GOT3 (cell line): Measurements from ENCODE around the gene PROSER2.
"Not testable (repeated sequence)": the region's sequence is repeated elsewhere in the genome, so short reads cannot be mapped to it uniquely, and the experiment has no call there.

ENCODE experiments used
- DNase-seq: peaks from one replicate; lab custom pipeline; 2025; ENCODE audit warnings: mixed read lengths; lab: John Stamatoyannopoulos, UW

Gene PROSER2

DNA sequence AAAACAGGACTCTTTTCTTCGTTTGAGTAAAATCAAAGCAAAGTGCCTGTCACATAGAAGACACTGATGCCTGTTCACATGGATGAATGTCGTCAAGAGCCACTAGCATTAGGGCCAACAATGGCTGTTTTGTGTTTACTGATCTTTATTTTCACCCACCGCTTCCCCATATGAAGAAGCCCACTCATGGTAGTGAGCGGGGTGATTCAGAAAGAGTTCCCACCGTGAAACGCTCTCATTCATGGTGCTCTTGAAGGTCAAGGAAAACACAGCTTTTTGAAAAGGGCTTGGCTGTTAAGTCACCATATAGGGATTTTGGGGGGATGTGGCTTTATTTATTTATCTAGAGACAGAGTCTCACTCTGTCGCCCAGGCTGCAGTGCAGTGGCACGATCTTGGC lies 12.5 kb downstream of the PROSER2 start:
- no peak for DNase-seq

DNA sequence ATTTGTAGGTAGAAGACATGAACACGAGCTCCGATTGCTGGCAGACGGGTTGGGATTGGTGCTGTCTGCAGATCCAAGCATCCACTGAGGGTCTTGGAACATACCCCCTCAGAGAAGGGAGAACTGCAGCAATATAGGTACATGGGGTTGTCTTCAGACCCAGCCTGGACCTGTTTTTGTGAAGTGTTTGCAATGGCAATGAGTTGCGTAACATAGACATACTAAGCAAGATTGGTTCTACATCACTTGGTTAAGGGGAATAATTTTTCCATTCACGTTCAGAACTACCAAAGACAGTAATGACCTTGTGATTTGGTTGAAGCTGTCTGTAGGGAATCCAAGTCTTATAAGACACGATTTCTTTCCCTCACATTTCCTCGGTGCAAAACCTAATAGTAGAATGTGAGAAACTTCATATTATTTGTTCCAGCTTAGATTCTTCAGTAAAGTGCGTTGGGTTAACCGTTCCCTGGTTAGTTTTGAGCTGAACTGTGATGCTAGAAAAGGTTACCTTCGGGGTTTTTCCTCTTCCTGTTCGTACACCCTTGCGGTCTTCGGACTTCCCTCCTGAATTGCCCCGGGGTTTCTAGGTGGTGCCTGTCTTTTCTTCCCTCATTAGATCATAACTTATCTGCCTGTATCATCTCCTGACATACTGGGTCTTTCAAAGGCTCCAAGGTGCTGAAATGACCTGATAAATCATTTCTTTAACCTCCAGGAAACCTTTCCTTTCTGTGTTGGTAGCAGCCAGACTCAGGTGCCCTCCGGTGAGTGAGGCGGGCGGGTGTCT lies 14.4 kb downstream of the PROSER2 start:
- no peak for DNase-seq

DNA sequence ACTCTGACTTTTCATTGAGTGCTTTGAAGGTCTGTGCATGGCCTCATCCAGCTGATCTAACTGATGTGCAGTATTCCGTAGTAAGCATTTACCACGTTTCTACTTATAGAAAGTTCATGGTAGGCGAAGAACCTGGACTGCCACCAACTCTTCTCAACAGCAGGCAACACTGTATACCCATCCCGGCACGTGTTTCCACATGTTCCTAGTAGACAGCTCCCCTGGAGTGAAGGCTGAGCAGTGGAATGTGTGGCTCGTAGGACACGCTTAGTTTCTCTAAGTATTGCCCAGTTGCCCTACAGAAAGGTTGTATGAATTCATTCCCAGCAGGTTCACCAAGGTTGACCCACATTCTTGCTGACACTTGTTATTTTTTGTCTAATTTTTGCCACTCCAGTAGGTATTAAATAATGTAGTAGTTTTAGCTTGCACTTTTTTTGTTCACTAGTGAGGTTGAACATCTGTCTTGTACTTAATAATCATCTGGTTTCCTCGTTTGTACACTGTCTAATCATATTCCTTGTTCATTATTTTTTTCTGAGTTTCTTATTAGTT lies 15.2 kb downstream of the PROSER2 start:
- no peak for DNase-seq

DNA sequence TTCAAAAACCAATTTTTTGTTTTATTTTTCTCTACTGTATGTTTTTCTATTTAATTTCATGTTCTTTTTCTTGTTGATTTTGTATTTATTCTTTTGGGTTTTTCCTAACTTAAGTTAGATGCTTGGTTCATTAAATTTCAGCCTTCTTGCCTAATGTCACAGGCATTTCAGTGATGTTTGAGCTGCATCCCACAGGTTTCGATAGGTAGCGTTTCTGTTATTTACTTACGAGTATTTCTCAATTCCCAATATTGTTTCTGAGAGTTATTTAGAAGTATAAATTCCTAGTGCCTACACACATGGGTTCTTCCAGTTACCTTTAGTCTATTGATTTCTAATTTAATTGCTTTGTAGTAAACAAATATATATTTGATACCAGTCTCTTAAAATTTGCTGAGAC lies 18.2 kb downstream of the PROSER2 start:
- no peak for DNase-seq

DNA sequence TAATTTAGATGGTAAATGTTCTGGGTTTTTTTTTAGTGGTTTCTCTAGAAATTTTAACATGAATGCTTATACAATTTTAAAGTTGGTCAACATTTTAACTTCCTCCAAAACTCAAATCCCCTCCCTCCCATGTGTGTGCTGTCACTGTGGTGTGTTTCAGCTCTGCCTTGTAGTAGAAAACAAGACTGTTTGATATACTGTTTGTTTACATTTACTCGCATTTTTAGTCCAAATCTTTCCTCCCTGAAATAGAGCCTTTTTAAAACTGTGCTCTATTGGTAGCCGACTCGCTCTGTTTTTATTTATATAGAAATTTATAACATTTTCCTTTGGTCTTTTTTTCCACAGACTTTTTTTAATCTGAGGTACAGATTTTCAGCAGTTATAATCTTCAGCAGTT lies 19.3 kb downstream of the PROSER2 start:
- DNase-seq, result no peak

DNA sequence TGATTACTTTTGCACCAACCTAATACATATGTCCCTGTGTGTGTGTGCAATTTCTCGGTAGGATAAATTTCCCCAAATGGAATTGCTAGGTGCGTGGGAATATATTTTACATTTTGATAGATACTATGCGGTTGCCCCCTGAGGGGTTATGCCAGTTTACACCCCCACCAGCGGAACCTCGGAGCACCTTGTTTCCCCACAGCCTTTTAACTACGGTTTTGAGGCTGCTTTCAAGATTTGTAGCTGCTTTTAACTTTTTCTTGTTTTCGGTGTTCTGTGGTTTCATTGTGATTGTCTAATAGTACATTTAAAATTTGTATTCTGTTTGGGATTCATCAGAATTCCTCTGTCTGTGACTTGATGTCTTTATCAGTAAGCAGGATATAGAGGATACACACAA lies 22.0 kb downstream of the PROSER2 start:
- DNase-seq, result no peak

DNA sequence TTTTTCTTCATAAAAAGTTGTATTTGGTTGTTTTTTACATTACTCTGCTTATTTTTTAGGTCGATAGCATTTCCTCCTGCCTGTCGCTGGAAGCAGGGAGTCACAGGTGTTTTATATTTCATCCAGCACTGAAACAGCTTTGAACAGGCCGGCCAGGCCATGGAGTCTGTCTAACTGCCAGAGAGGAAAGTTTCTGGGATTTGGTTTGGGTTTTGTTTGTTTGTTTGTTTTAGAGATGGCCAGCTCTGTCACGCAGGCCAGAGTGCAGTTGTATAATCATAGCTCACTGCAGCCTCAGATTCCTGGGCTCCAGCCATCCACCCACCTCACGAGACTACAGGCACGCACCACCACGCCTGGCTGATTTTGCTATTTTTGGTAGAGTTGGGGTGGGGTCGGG lies 23.4 kb downstream of the PROSER2 start:
- DNase-seq, result no peak

DNA sequence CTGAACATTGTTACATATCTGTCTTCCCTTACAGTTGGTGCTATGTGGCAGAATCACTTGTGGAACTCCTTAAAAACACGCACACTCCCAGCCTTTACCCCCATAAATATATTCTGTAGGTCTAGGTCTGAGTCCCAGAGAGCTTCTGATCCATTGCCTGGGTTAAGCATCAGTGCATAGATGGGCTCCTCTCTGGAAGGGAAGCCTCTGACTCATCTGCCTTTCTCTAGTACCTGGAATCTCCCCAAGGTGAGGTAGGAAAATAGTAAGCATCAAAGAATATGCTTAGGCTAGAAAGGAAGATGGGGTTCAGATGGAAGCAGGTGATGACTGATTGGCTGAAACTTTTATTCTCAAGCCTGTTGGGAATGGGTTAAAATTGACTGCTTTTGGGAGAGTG lies 26.1 kb downstream of the PROSER2 start:
- DNase-seq, result no peak

DNA sequence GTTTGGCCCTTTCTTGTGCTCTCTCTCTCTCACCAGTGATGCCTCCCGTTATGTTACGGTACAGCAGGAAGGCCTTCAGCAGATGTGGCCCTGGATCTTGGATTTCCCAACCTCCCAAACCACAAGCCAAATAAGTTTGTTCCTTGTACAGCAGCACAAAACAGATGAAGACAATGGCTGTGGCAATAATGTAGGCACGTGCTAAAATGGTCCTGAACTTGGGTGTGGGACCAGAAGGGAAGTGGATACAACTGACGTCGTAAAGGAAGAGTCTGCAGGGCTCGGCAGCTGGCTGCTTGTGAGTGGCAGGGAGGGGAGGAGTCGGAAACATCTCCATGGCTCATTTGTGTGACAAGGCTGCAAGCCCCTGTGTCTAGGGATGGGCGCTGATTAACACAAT lies 26.8 kb downstream of the PROSER2 start:
- DNase-seq, result no peak

DNA sequence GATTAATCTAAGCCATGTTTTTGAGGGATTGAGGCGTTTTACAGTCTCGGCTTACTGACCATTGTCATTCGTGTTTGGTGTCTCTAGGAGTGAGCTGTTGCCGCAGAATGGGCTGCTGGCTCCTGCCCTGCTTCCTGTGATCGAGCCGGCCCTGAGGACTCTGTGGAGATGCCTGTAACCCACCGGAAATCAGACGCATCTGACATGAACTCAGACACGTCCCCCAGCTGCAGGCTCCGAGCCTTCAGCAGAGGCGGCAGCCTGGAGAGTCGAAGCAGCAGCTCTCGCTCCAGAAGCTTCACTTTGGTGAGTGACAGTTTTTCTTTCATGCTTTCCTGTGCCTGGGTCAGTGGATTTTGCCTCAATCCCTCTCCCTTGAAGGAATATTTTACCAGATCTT lies 28.8 kb downstream of the PROSER2 start:
- no peak for DNase-seq

DNA sequence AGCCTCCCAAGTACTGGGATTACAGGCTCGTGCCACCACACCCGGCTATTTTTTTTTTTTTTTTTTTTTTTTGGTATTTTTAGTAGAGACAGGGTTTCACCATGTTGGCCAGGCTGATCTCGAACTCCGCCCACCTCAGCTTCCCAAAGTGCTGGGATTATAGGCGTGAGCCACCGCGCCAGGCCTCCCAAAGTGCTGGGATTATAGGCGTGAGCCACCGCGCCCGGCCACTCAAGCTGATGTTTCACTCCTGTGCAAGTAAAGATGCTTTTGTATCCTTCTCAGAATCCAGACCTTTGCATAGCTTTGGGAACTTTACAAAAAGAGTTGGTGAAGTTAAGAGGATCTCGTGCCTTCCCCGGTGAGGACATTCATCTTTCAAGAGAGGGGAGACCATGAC lies 29.5 kb downstream of the PROSER2 start:
- DNase-seq, result not testable (repeated sequence)

DNA sequence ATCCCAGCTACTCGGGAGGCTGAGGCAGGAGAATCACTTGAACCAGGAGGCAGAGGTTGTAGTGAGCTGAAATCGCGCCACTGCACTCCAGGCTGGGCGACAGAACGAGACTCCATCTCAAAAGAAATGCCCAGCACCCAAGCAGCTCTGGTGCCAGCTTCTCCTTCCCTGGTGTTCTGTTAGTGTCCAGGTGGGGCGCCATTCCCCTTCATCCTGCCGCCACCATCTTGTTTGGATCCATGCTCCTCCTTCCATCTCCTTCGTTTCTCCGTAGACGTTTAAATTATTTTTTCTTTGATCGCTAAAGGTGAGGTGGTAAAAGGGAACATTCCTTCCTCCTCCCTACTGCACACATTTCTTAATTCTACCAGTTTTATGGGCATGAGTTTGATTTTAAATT lies 30.3 kb downstream of the PROSER2 start:
- no peak for DNase-seq

DNA sequence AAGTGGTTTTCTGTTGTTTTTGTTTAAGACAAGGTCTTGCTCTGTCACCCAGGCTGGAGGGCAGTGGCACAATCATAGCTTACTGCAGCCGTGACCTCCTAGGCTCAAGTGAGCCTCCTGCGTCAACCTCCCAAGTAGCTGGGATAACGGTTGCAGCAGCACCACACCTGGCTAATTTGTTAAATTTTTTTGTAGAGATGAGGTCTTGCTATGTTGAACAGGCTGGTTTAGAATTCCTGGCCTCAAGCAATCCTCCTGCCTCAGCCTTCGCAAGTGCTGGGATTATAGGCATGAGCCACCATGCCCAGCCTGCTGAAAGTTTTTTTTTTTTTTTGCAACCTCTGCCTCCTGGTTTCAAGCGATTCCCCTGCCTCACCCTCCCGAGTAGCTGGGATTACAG lies 31.1 kb downstream of the PROSER2 start:
- DNase-seq, result no peak

DNA sequence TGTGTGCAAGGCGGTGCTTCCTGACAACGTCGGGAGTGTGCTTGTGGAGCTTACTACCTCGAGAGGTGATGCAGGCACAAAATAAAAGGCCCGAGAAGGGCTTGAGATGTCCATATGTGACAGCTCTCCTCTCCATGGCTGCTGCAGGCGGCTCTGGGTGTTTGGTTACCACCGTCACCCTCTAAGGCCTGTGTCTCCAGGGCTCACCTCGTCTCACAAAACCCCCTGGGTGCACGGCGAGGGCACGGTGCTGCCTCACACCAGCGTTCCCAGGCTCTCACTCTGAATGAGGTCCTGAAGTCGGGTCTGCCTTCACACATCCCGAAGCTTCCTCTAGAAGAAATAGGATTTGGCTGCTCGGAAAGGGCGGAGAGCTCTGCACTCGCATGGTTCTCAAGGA lies 32.9 kb downstream of the PROSER2 start:
- no peak for DNase-seq

DNA sequence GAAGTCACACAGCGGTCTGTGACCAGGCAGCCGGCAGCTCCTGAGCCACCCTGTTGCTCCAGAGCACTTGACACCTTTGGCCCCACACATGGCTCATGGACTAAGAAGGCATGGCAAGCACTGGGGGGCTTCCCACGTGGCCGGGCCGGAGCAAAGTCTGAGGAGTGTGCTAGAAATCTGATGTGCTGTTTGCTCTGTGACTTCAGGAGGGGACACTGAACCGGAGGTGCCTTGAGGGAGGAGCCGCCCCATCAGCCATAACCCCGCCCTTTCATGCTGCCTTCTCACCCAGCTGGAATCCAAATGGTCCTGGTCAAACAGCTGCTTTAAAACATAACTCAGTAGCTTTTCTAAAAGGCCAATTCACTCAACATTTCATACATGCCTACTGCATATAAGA lies 33.5 kb downstream of the PROSER2 start:
- no peak for DNase-seq

DNA sequence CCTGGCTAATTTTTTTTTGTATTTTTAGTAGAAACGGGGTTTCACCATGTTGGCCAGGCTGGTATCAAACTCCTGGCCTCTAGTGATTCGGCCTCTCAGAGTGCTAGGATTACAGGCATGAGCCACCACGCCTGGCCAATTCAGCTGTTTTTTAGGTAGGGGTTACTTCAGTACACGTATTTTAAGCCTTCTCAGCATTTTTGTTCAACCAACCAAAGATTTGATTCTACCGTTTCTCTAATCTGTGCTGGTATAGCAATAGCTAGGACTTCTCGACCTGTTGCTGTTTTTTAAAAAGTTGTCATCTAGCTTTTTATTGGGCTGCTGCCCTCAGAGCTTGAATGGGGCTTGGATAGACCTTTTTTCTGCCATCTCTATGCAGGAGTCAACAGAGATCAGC lies 34.9 kb downstream of the PROSER2 start:
- no peak for DNase-seq

DNA sequence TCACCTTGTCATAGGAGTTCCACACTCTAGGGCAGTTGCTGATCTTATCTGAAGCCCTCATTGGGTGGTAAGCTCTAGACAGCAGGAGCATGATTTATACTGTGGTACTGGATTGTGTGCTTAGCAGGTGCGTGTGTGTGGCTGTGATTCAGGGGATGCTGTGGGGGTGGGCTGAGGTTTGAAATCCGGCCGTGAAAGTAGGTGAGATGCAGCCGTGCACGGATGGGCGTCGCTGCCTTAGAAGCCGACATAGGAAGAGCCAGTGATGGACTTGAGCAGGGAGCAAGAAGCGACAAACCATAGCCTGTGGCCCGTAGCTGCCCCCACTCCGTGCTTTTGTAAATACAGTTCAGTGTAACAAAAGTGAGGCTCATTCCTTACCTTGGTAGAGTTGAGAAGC lies 38.2 kb downstream of the PROSER2 start:
- DNase-seq, result no peak

DNA sequence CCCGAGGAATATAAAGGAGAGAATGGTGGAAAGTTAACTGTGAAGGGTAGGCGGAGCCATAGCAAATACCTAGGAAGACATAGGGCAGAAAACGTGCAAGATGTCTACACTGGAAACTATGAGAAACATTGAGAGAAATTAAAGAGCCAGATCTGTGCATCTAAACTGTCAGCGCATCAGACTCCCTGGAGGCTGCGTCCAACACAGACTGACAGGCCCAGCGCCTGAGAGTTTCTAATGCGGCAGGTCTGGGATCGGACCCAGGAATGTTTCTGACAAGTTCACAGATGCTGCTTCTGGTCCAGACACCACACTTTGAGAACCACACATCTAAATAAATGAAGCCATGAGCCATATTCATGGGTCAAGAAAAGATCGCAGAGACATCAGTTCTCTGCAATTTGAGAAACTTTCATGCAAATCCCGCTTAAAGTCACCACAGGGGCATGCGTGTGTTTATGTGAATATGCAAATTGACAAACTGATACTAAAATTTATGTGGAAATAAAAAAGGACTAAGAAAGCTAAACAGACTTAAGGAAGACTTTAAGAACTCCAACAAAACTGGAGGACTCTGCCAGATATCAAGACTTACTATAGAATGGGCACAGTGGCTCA lies 38.8 kb downstream of the PROSER2 start:
- DNase-seq, result no peak

DNA sequence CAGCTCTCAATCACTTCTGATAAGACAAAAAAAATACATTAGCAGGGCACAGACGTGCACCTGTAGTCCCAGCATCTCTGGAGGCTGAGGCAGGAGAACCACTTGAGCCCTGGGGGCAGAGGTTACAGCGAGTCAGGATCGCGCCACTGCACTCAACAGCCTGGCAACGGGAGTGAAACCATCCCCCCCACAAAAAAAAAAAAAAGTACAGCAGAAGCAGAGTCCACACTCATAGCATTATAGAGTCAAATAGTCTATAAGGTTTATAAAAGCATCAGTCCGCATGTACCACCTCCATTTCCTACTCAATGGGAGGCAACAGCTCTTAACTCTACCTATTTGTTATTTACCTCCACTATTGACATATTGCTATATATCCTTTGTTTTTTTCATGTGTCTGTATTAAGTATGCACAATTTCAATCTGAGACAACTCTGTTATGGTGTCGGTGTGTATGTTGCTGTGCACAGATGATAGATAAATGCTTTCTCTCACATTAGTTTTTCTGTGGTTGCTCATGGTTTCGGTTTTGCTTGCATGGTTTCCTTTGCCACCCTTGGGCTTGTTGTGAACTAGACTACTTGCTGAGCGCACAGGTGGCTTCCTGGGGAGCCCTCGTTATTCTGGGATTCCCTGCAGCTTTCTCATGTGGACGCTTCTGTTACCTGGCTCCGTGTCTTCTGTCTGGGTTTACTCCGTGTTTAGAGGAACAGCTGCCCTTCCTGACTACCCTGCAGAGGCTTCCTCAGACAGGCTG lies 40.4 kb downstream of the PROSER2 start:
- no peak for DNase-seq

DNA sequence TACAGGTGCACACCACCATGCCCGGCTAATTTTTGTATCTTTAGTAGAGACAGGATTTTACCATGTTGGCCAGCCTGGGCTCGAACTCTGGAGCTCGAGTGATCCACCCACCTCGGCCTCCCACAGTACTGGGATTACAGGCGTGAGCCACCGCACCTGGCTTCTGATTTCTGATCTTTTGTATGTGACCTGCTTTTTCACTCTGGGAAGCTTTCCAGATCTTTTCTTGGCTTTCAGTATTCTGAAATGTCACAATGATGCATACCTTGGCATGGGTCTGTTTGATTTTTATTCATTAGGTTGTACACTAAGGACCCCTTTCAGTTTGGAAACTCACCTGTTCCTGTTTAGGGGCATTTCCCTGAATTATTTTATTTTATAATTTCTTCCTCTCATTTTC lies 41.6 kb downstream of the PROSER2 start:
- DNase-seq, result no peak

DNA sequence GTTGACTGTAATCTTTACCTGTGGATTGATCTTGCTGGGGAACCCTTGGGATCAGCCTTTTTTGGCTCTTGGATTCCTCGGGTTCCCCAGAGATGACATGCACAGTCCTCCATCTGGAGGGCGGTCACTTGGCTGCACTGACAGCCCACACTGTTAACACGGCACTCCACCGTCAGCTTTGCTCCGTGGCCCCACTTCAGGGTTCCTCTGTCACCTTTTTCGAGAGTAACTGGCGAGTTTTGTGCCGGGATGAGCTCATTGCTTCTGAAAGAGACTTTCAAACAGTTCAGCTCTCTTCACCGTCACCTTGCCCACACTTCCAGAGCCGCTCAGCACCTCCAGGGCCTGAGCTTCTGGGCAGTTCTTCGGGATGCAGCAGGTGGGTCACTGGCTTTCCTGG lies 42.4 kb downstream of the PROSER2 start:
- no peak for DNase-seq

DNA sequence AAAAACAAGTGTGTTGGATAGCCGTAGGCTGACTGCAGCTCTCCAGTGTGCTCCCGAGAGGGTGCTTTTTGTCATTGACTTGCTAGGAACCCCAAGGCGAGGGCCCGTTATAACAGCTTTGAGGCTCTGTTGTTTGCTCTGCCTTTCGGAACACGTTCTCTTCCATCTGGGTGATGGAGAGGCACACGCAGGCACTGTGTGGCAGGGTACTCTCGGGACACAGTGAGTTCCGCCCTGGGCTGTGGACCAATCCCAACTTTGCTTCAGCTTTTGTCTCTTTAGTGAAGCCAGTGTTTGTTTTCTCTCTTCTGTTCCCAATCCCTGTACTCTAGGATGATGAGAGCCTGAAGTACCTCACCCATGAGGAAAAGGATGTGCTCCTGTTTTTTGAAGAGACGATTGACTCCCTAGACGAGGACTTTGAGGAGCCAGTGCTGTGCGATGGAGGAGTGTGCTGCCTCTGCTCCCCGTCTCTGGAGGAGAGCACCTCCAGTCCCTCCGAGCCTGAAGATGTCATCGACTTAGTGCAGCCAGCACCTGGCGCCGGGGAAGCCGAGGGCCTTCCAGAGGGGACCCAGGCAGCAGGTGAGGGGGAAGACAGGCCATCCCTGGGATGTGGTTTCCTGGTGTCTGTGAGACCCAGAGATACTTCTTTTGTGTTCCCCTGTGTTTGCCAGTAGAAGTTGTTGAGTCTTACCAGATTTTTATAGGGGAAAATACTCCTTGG lies 43.2 kb downstream of the PROSER2 start:
- no peak for DNase-seq
